ENCODE data around the gene TSEN54.

TSEN54 gene

GRCh38 chr17:75503976-75504346 lies 12.4 kb upstream of the TSEN54 start:
- in situ Hi-C loops (cut with MboI; ENCODE audit: low sequenced_read_pairs): no loop called here

GRCh38 chr17:75504347-75505151 lies 11.8 kb upstream of the TSEN54 start:
- in situ Hi-C loops (cut with MboI; ENCODE audit: low sequenced_read_pairs): no loop called here

GRCh38 chr17:75505152-75505409 lies 11.2 kb upstream of the TSEN54 start:
- in situ Hi-C loops (cut with MboI; ENCODE audit: low sequenced_read_pairs): no loop called here

GRCh38 chr17:75505640-75506039 lies 10.7 kb upstream of the TSEN54 start:
- in situ Hi-C loops (cut with MboI; ENCODE audit: low sequenced_read_pairs): no loop called here

GRCh38 chr17:75506134-75506533 lies 10.2 kb upstream of the TSEN54 start:
- in situ Hi-C loops (cut with MboI; ENCODE audit: low sequenced_read_pairs): no loop called here

- in situ Hi-C loops (cut with MboI; ENCODE audit: low sequenced_read_pairs): no loop called here
Observed at GRCh38 chr17:75506888-75507287, 9.4 kb upstream of the TSEN54 start.

- in situ Hi-C loops (cut with MboI; ENCODE audit: low sequenced_read_pairs): no loop called here
Observed at GRCh38 chr17:75507733-75508719, 8.3 kb upstream of the TSEN54 start.

GRCh38 chr17:75508931-75509361 lies 7.4 kb upstream of the TSEN54 start:
- in situ Hi-C loops (cut with MboI; ENCODE audit: low sequenced_read_pairs): no loop called here

GRCh38 chr17:75509528-75510258 lies 6.6 kb upstream of the TSEN54 start:
- in situ Hi-C loops (cut with MboI; ENCODE audit: low sequenced_read_pairs): loop anchor here (10.0 kb wide), 1 partner anchor 205 kb away; no protein-coding TSS in a partner anchor

GRCh38 chr17:75511270-75511609 lies 5.1 kb upstream of the TSEN54 start:
- in situ Hi-C loops (cut with MboI; ENCODE audit: low sequenced_read_pairs): loop anchor here (10.0 kb wide), 1 partner anchor 206 kb away; no protein-coding TSS in a partner anchor

GRCh38 chr17:75511610-75512575 lies 4.4 kb upstream of the TSEN54 start:
- in situ Hi-C loops (cut with MboI; ENCODE audit: low sequenced_read_pairs): loop anchor here (10.0 kb wide), 1 partner anchor 207 kb away; no protein-coding TSS in a partner anchor

- in situ Hi-C loops (cut with MboI; ENCODE audit: low sequenced_read_pairs): loop anchor here (10.0 kb wide), 1 partner anchor 208 kb away; no protein-coding TSS in a partner anchor
Observed at GRCh38 chr17:75512926-75513640, 3.2 kb upstream of the TSEN54 start.

- in situ Hi-C loops (cut with MboI; ENCODE audit: low sequenced_read_pairs): loop anchor here (10.0 kb wide), 1 partner anchor 209 kb away; no protein-coding TSS in a partner anchor
Observed at GRCh38 chr17:75513641-75514000, 2.7 kb upstream of the TSEN54 start.

GRCh38 chr17:75514299-75514918 lies 1.9 kb upstream of the TSEN54 start:
- in situ Hi-C loops (cut with MboI; ENCODE audit: low sequenced_read_pairs): loop anchor here (10.0 kb wide), 1 partner anchor 210 kb away; no protein-coding TSS in a partner anchor

GRCh38 chr17:75514919-75515495 lies 1.3 kb upstream of the TSEN54 start:
- in situ Hi-C loops (cut with MboI; ENCODE audit: low sequenced_read_pairs): loop anchor here (10.0 kb wide), 1 partner anchor 210 kb away; no protein-coding TSS in a partner anchor

- in situ Hi-C loops (cut with MboI; ENCODE audit: low sequenced_read_pairs): loop anchor here (10.0 kb wide), 1 partner anchor 211 kb away; no protein-coding TSS in a partner anchor
Observed at GRCh38 chr17:75515496-75516254, 653 bp upstream of the TSEN54 start, which contains the start of gene CASKIN2. CASKIN2 (minus strand) TSS chr17:75515537; CDS start chr17:75513804, 1,733 bp downstream.

GRCh38 chr17:75516619-75517296 lies 430 bp downstream of the TSEN54 start:
- in situ Hi-C loops (cut with MboI; ENCODE audit: low sequenced_read_pairs): loop anchor here (10.0 kb wide), 1 partner anchor 212 kb away; no protein-coding TSS in a partner anchor

Data from HL-60/S4 (cell line).